GM19463 (cell line): ENCODE data around the gene ERMARD.

Experiments
- ATAC-seq: cut with Tn5 transposase; IDR thresholded peaks from one replicate; pipeline ENCODE4 v1.9.1; 2021; ENCODE audit warnings: mild to moderate bottlenecking, moderate library complexity; ENCODE audit not compliant: unreplicated experiment

The ERMARD gene

DNA sequence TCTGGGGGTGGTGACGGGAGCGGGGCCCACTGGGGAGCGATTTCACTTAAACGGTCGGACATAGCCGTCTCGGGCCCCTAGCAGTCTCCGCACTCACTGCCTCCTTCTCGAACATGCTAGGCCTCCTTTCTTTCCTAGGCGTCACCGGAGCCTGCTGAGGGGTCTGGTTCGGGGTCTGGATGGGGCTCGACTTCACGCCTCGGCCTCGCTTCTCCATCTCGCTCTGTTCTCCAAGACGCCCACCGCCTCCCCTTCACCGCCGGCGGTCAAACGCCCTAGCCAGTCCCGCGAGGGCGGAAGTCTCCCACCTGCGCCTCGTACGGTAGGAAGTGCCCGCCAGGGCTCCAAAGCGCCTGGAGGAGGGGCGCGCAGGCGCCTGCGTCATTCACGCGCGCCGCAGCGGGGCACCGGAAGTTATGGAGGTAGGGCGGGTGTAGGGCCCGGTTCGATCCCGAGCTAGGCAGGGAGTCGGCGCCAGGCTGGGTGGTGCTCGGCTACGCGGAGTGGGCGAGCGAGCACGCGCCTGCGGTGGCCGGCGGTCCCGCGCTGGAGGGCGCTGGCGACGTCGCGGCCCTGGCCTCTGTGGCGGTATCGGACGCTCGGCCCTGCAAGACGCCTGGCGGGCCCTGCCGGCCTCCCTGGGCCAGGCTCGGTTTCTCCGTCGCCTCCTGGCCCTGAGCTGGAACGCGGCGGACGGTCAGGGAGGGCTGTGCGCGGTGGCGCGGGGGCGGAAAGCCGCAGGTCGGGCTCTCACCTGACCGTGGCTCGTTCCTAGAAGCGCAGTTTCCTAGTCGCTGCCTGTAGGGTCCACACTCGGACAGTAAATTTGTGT lies at the start of gene ERMARD, which contains the start of gene DYNLT2:
Gene ERMARD (plus strand): TSS at position 381 of the 832 bp plus-strand sequence. CDS start 36 bp downstream, at position 417.
Gene DYNLT2 (minus strand): TSS at position 331 of the 832 bp plus-strand sequence. CDS start 114 bp downstream, at position 217.
- ATAC-seq, result peak; percentile 93

DNA sequence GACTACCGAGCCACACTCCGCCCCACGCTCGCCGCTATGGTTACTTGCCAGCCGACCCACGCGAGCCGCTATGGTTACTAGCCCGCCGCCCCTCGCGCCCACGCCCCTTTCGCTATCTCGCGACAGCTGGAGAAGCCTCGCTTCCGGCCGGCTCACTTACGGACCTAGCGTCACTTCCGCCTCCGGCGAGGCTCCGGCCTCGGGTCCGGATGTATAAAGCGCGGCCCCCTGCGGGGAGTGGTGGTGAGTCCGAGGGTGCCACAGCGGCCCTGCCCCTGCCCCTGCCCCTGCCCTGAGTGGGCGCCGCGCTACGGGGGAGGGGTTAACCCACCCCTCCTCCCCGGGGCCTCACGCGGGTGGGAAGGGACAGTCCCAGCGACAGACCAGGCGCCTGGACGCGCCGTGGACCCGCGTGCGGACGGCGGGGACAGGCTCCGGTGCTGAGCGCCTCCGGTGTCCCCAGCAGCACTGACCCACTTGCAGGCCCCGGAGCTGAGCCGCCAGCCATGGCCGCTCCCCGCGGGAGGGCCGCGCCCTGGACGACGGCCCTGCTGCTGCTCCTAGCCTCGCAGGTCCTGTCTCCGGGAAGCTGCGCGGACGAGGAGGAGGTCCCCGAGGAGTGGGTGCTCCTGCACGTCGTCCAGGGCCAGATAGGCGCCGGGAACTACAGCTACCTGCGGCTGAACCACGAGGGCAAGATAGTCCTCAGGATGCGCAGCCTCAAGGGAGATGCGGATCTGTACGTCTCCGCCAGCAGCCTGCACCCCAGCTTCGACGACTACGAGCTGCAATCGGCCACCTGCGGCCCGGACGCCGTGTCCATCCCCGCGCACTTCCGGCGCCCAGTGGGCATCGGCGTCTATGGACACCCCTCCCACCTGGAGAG lies 49.2 kb upstream of the ERMARD start, which contains the start of the genes C6orf120 and WDR27:
Gene C6orf120 (plus strand): TSS at position 173 of the 886 bp plus-strand sequence. CDS start 334 bp downstream, at position 507.
Gene WDR27 (minus strand): TSS at position 76 of the 886 bp plus-strand sequence. CDS start 13,024 bp downstream, outside the sequence.
- peak; percentile 91 for ATAC-seq

DNA sequence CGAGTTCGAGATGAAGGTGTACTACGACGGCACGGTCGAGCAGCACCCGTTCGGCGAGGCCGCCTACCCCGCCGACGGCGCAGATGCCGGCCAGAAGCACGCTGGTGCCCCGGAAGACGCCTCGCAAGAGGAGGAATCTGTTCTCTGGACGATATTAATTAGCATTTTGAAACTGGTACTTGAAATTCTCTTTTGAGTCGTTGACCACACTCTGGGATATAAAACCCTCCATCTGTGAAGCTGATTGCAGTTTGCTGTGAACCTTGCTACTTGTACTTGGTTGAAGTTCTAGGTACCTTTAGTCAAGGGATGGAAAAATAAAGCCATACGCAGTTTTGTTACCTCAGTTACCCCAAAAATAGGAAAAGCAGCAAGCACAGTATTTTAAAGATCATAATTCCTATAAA lies 48.6 kb upstream of the ERMARD start:
- ATAC-seq, result peak; percentile 4

DNA sequence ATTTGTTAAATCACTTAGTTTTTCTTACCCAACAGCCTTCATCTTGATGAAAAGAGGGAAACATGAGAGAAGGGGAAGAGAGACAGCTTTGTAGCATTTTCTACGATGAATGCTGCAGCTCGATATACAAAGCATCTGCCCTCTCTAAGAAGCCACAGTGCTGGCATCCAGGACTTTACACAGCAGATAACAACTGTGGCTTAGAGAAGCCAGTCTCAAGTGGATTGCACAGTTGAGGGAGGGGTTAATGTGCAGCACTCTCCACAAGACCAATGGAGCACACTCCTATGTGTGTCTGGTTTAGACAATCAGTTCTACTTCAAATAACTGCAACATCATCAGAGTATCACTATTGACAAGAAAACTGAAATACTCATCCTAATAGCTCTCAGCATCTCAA lies 43.6 kb upstream of the ERMARD start:
- no peak for ATAC-seq

DNA sequence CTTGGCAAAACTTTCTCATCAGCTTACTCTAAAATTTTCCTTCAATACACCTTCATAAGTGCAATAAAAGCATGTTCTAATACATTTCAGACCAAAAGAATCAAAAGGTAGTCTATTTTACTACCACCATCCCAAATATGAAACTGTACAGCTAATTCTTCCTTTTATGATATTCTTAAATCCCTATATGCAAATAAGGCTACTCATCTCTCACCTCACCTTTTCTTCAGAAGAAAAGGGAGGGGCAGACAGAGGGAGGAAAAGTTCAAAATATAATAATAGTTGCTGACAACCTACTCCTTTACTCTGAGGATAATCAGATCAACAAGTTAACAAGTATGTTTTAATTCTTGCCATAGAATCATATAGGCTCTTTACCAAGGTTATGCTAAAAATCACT lies 42.1 kb upstream of the ERMARD start:
- ATAC-seq, result peak; percentile 59

DNA sequence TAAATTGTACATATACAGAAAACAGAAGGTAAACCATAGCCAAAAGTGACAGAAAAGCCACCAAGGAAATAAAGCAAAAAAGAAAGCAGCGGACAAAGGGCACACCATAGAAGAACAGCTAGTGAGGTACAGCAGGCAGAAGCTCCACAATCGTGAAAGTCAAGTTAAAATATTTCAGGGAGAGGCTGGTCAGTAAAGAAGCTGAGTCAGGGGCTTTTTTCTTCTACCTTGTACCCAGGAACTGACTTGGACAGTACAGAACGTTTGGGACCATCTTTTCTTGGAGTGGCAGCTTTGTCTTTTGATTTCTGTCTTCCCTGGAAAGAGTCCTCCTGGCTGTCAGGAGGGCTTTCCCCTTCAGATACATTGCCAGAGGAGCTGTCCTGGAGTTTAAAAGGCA lies 41.4 kb upstream of the ERMARD start:
- ATAC-seq, result no peak

DNA sequence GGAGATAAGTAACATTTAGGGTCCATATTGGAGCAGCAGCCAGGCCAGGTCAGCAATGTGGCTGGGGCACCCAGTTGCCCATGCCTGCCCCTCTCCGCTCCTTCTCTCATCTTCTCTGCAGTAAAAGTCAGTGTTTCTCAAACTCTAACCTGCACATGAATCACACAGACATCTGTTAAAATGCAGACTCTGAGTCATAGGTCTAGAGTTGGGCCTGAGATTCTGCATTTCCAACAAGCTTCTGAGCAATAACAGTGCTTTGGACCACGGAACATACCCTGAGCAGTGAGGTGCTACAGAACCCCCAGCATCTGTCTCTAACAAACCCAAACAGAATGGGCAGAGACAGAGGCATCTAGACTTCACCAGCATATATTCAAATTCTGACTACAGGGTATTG lies 37.2 kb upstream of the ERMARD start:
- ATAC-seq, result no peak

DNA sequence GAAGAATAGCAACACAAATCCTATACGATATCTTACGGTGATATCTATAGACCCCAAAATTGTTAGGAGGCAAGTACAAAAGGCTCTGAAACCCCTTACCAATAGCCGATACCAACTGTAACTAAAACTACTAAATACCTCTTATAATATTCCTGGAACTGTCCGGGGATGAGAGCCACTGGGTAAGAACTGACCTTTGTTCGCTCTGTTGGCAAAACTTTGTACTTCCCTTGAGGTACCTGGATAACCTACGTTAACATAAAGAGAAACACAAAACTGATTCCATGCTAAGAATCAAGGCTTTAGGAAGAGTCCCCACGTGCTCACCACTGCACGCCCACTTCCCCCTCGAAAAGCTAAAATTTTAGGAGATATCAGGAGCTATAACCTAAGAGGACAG lies 36.8 kb upstream of the ERMARD start:
- ATAC-seq, result no peak

GRCh38 chr6:169719117-169719516 lies 32.3 kb upstream of the ERMARD start:
- no peak for ATAC-seq

DNA sequence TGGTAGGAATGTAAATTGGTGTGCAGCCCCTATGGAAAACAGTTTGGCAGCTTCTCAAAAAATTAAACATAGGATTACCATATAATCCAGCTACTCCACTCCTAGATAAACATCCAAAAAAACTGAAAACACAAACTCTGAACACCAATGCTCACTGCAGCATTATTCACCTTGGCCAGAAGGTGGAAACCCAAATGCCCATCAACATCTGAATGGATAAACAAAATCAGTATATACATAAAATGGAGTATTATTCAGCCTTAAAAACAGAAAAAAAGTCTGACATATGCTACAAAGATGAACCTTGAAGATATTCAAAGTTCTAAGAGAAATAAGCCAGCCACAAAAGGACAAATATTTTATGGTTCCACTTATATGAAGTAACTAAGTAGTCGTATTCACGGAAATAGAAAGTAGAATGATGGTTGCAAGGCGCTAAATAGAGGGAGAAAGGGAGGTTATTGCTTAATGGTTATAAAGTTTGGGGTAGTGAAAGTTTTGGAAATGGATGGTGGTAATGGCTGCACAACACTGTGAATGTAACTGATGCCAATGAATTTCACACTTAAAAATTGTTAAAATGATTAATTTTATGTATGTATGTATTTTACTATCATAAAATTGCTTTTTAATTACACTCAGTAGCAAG lies 31.1 kb upstream of the ERMARD start:
- no peak for ATAC-seq

GRCh38 chr6:169722362-169723199 lies 28.8 kb upstream of the ERMARD start:
- no peak for ATAC-seq

DNA sequence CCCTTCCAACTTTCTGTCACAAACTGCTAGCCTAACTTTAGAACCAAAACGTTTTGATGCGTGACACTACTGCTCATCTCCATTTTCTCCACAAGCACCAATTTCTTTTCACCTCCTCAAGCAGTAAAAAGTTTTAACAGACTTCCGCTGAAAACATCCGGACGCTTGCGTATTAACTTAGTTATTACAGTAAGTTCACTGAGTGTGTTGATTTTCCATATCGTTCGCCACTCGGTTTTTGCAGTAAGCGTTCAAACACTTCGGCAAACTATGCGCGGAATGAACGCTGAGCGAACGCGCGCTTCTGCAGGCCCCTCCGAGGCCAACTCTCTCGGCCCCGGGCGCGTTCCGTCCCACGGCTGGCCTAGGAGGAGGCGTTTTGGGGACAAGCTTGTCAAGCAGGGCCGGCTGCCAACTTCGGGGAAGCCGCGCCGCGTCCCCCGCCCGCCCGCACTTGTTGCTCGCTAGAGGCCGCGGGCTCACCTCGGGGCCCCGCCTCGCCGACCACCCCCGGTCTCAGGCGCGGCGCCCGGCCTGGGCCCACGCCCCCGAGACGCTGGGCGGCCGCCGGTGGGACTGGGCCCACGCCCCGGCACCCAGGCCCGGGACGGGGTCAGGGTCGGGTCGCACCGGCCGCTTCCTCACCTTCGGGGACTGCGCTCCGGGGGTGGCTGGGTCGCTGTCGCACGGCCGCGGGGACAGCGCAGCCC lies 28.1 kb upstream of the ERMARD start:
- peak; percentile 27 for ATAC-seq

DNA sequence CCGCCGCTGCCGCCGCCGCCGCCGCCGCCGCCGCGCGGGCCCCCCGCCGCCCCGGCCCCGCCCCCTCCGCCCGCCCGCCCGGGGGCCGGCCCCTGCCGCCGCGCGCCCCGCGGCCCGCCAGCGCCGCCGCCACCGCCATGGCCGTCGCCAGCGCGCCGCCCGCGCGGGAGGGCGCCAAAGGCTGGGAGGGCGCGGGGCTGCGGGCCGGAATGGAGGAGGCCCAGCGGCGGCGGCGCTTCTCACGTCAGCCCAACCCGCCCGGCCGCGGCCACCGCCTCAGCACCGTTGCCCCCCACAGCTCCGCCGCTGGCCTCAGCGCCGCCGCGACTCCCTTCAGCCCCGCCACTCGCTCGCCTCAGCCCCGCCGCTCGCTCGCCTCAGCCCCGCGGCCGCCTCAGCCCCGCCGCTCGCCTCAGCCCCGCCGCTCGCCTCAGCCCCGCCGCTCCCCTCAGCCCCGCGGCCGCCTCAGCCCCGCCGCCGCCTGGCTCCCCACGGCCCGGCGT lies 27.4 kb upstream of the ERMARD start:
- peak; percentile 39 for ATAC-seq

- ATAC-seq, result peak; percentile 53
Measured at GRCh38 chr6:169724494-169725124, 26.8 kb upstream of the ERMARD start, which contains the start of gene PHF10. TSS of gene PHF10 (minus strand) at chr6:169724500. CDS start at chr6:169723931, 569 bp downstream.

DNA sequence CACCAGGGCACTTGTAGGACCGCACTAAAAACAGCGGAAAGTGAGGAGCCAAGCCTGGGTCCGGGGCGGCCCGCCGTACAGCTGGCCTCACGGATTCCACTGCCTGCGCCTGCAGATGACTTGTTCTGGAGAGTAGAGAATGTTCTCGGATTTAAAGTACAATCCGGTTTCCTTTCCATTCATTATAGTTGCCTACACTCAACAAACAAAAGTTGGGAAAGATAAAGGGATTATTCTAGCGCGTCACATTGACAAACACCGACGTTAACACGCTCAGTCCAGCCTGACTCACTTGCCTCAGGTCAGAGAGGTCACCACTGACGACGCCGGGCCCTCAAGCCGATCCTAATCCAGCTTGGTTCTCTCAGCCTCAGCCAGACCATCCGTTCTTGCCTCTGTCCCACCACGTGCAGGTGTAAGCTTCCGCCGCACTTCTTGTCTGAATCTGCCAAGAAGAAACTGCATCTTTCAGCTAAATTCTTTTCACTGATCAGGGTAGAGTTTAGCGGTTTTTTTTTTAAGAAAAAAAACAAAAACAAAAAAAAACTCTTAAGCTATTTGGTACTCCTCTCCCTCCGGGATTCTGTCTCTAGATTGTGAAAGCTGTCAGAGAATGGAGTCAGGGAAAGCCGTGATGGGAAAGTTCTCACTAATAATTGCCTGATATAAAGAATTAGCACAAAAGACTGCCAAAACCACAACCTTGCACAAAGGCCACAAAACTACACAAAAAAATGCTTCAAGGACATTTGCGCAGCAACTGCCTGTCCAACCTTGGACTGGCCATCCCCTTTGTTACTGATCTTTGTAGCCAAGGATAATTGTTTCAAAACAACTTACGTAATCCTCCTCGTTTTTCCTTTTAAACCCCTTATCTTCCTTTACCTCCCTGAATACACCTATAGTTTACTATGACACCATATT lies 26.0 kb upstream of the ERMARD start:
- peak; percentile 10 for ATAC-seq

DNA sequence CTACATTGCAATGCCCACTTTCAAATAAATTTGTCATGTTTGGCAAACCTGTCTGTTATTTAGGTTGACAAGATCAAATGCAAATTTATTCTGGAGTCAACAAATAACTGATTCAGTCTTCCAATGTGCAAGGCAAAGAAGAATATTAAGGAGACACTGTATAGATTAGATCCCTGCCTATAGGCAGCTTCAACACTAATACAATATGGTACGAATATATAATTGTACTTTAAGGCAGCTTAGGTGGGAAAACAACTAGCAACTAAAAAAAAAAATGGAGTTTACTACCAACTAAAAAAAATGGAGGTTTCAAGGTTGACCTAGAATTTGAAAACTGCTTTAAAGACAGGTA lies 25.4 kb upstream of the ERMARD start:
- ATAC-seq, result no peak

DNA sequence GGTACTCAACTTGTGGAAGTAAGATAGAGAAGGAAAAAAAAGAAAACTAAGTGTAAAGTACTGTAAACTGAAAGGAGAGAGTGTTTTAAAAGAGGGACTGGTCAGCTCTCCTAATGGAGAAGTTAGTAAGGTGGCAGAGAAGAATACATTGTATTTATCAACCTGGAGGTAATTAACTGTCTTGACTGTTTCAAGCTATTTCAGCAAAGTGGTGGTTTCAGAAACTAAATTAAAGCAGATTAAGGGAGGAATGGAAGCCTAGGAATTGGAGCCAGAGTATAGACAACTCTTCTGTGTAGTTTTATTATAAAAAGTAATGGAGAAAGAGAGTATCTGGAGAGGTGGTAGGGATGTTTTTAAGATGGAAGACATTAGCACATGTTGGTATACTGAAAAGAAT lies 24.5 kb upstream of the ERMARD start:
- ATAC-seq, result no peak

DNA sequence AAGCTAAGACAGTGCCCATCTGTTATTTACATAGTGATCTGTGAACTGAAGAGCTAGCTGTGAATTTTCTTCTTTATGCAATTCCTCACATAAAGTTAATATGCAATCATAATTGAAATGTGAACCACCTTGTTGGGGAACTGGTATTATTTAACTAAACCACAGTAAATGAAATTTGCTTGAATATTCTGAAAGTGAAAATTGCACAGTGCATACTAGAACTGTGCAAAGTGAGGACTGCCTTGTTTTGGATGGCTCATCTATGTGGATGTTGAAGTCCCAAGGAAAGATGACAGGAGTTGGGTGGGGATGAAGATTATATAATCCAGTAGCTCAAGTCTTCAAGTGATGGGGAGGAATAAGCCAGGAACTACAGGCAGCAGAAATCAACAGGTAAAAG lies 21.5 kb upstream of the ERMARD start:
- ATAC-seq, result no peak
